A549 (cell line): Measurements from ENCODE around the gene KRT8. TPM values are rescaled to one million over a fixed set of nuclear protein-coding genes. Genes with fewer than 3 reads are reported as not detected.
"Not testable (repeated sequence)": the region's sequence is repeated elsewhere in the genome, so short reads cannot be mapped to it uniquely, and the experiment has no call there.

Source experiments
- ATAC-seq, 2 experiments: fragments of 200-7000 bp in 1 of 2; fragments of >200 bp in 1 of 2; cut with Nextera tagmentation in 1 of 2; cut with Tn5 transposase in 1 of 2; 3 replicates each; pipeline versions ENCODE4 v1.8.0 to v1.9.1; 2018 to 2020; ENCODE audit warnings: mild to moderate bottlenecking in 1 of 2, moderate library complexity in 1 of 2
- CTCF ChIA-PET: fragments of 300-600 bp; sonication (Branson Sonifier 250); formaldehyde crosslinking; extraction: SDS; loops from one replicate; lab custom pipeline; 2021; ENCODE audit warnings: antibody characterized with exemption, inconsistent platforms; lab: Yijun Ruan, JAX
- POLR2A ChIA-PET: fragments of 350-600 bp; formaldehyde crosslinking; extraction: SDS; loops from one replicate; lab custom pipeline; 2021; ENCODE audit warnings: antibody characterized with exemption, inconsistent platforms; lab: Yijun Ruan, JAX
- DNase-seq, 2 experiments: peaks; one replicate each; pipeline versions ENCODE4 v3.0.0 to v3.0.0-alpha.2; 2011 to 2016; ENCODE audit warnings: low read depth in 1 of 2, low spot score in 1 of 2
- FAIRE-seq: peaks from 2 replicates; lab custom pipeline; 2011; peaks lifted over from hg19 to GRCh38; lab: Jason Lieb, UNC
- H3K27ac ChIP-seq, 2 experiments: fragments of >200 bp; sonication (Bioruptor Twin); formaldehyde crosslinking; 3 replicates each; pipeline ENCODE4 v1.5.1; 2016 to 2017
- H3K4me1 ChIP-seq: fragments of >200 bp; sonication (Bioruptor Twin); formaldehyde crosslinking; 3 replicates; pipeline ENCODE4 v1.6.1; 2016
- H3K4me2 ChIP-seq: fragments of >200 bp; sonication (Bioruptor Twin); formaldehyde crosslinking; 3 replicates; pipeline ENCODE4 v1.6.1; 2016
- H3K4me3 ChIP-seq: fragments of >200 bp; sonication (Bioruptor Twin); formaldehyde crosslinking; 3 replicates; pipeline ENCODE4 v1.5.1; 2016
- H3K9me3 ChIP-seq: fragments of >200 bp; sonication (Bioruptor Twin); formaldehyde crosslinking; 3 replicates; pipeline ENCODE4 v1.6.1; 2016
- EHF ChIP-seq: fragments of 250-450 bp; sonication (Bioruptor Pico); IDR thresholded peaks from 2 replicates; pipeline ENCODE4 v1.5.0; 2020; ENCODE audit warnings: mild to moderate bottlenecking
- FOSB ChIP-seq: fragments of 250-450 bp; sonication (Bioruptor Pico); IDR thresholded peaks from 2 replicates; pipeline ENCODE4 v1.5.0; 2020; ENCODE audit warnings: mild to moderate bottlenecking, moderate library complexity
- FOSL2 ChIP-seq, 2 experiments: fragments of 450-650 bp in 1 of 2; fragments of >200 bp in 1 of 2; sonication (Bioruptor Twin) in 1 of 2; formaldehyde crosslinking; IDR thresholded peaks; 2 replicates each; pipeline versions ENCODE4 v1.5.0 to v1.6.1; 2016 to 2020; ENCODE audit warnings: mild to moderate bottlenecking in 1 of 2, moderate library complexity in 1 of 2
- GATA3 ChIP-seq: IDR thresholded peaks from 2 replicates; pipeline ENCODE4 v1.6.1; 2012; ENCODE audit warnings: borderline replicate concordance
- HOXA7 ChIP-seq: fragments of 250-450 bp; sonication (Bioruptor Pico); IDR thresholded peaks from 2 replicates; pipeline ENCODE4 v1.5.0; 2020; ENCODE audit warnings: mild to moderate bottlenecking, moderate library complexity
- HOXB5 ChIP-seq: fragments of 250-450 bp; sonication (Bioruptor Pico); IDR thresholded peaks from 2 replicates; pipeline ENCODE4 v1.5.0; 2020; ENCODE audit warnings: mild to moderate bottlenecking, moderate library complexity
- JUN ChIP-seq, 2 experiments: fragments of >200 bp; sonication (Bioruptor Twin); formaldehyde crosslinking; IDR thresholded peaks; 2 replicates in 1 of 2; 3 replicates in 1 of 2; pipeline ENCODE4 v1.6.1; 2016 to 2017
- MAZ ChIP-seq: fragments of 150-350 bp; IDR thresholded peaks from 2 replicates; pipeline ENCODE4 v1.6.1; 2014; ENCODE audit warnings: antibody characterized with exemption, low read depth, low read length, borderline replicate concordance
- PHF8 ChIP-seq: fragments of 200-600 bp; sonication (generic); IDR thresholded peaks from 2 replicates; pipeline ENCODE4 v1.6.1; 2016; ENCODE audit warnings: low read depth, mild to moderate bottlenecking, antibody characterized with exemption, moderate library complexity, borderline replicate concordance
- POLR2A ChIP-seq: IDR thresholded peaks from 2 replicates; pipeline ENCODE4 v1.6.1; 2012; ENCODE audit warnings: mild to moderate bottlenecking, low read length
- RAD21 ChIP-seq, 2 experiments: fragments of >200 bp in 1 of 2; sonication (Bioruptor Twin) in 1 of 2; formaldehyde crosslinking in 1 of 2; IDR thresholded peaks in 1 of 2; conservative IDR thresholded peaks in 1 of 2; 2 replicates in 1 of 2; 3 replicates in 1 of 2; pipeline ENCODE4 v1.6.1; 2012 to 2018; ENCODE audit warnings: inconsistent platforms in 1 of 2
- RARB ChIP-seq: fragments of 250-450 bp; sonication (Bioruptor Pico); IDR thresholded peaks from 2 replicates; pipeline ENCODE4 v1.8.0; 2021; ENCODE audit warnings: mild to moderate bottlenecking, moderate library complexity
- SMC3 ChIP-seq: fragments of >200 bp; sonication (Bioruptor Twin); formaldehyde crosslinking; IDR thresholded peaks from 3 replicates; pipeline ENCODE4 v1.6.1; 2018; ENCODE audit warnings: inconsistent platforms
- TFCP2L1 ChIP-seq: fragments of 250-450 bp; sonication (Bioruptor Pico); IDR thresholded peaks from 2 replicates; pipeline ENCODE4 v1.5.0; 2021; ENCODE audit warnings: mild to moderate bottlenecking
- TP53 ChIP-seq: fragments of 250-450 bp; sonication (Bioruptor Pico); IDR thresholded peaks from 2 replicates; pipeline ENCODE4 v1.5.0; 2021; ENCODE audit warnings: mild to moderate bottlenecking, moderate library complexity
- ZSCAN20 ChIP-seq: fragments of 250-450 bp; sonication (Bioruptor Pico); IDR thresholded peaks from 2 replicates; pipeline ENCODE4 v1.8.0; 2022; ENCODE audit warnings: mild to moderate bottlenecking, moderate library complexity
- WGBS: methylation state at CpG from one replicate; pipeline ENCODE4 v1.1.6; 2017; ENCODE audit errors: missing lambda C conversion rate; 5-methylcytosine and 5-hydroxymethylcytosine counted together
- polyA minus RNA-seq: library from RNA; depleted of rRNA, polyadenylated mRNA; stranded (reverse); fragments of >200 nt; gene quantifications from 2 replicates; pipeline ENCODE4 v1.2.3, GENCODE V29; 2011; rRNA and poly(A)+ RNA removed
- polyA plus RNA-seq, 4 experiments: library from polyadenylated mRNA; depleted of rRNA in 3 of 4; stranded (reverse); fragments of >200 nt; fragmentation: RNase III in 1 of 4; extraction: RNeasy Plus Mini Kit Qiagen cat#74134 plus additional on column Dnase treatment in 1 of 4; gene quantifications; 2 replicates in 3 of 4; 3 replicates in 1 of 4; pipeline ENCODE4 v1.2.3, GENCODE V29; 2011 to 2017
- TF ChIP-seq, protein P1 (sequence below): fragments of >200 bp; sonication (Bioruptor Twin); formaldehyde crosslinking; IDR thresholded peaks from 3 replicates; pipeline ENCODE4 v1.5.1; 2016
- TF ChIP-seq, protein P2 (sequence below): IDR thresholded peaks from 2 replicates; pipeline ENCODE4 v1.6.1; 2012
- TF ChIP-seq, protein P3 (sequence below): fragments of 450-650 bp; IDR thresholded peaks from 2 replicates; pipeline ENCODE4 v1.6.1; 2014; ENCODE audit warnings: antibody characterized with exemption
- TF ChIP-seq, protein P4 (sequence below): fragments of 200-600 bp; sonication (generic); IDR thresholded peaks from 2 replicates; pipeline ENCODE4 v1.6.1; 2016; ENCODE audit warnings: antibody characterized with exemption, mild to moderate bottlenecking, moderate library complexity
- TF ChIP-seq, protein P5 (sequence below): IDR thresholded peaks from 2 replicates; pipeline ENCODE4 v1.6.1; 2012
- TF ChIP-seq, protein P6 (sequence below): fragments of >200 bp; sonication (Bioruptor Twin); formaldehyde crosslinking; IDR thresholded peaks from 3 replicates; pipeline ENCODE4 v1.6.1; 2016

The KRT8 gene
- polyA plus RNA-seq (2011; rRNA removed) (1,385 and 2,250 TPM in 2 replicates), polyA plus RNA-seq (2017; fragmentation: RNase III; extraction: RNeasy Plus Mini Kit Qiagen cat#74134 plus additional on column Dnase treatment) (3,173 to 3,781 TPM (median 3,633 TPM) in 3 replicates), polyA minus RNA-seq (2,077 and 2,477 TPM in 2 replicates)
- polyA plus RNA-seq (2012; cell fraction: cytosol; rRNA removed) = 2,547 and 2,774 TPM in 2 replicates
- polyA plus RNA-seq (2012; cell fraction: nucleus; rRNA removed) = 3,370 and 4,681 TPM in 2 replicates

DNA sequence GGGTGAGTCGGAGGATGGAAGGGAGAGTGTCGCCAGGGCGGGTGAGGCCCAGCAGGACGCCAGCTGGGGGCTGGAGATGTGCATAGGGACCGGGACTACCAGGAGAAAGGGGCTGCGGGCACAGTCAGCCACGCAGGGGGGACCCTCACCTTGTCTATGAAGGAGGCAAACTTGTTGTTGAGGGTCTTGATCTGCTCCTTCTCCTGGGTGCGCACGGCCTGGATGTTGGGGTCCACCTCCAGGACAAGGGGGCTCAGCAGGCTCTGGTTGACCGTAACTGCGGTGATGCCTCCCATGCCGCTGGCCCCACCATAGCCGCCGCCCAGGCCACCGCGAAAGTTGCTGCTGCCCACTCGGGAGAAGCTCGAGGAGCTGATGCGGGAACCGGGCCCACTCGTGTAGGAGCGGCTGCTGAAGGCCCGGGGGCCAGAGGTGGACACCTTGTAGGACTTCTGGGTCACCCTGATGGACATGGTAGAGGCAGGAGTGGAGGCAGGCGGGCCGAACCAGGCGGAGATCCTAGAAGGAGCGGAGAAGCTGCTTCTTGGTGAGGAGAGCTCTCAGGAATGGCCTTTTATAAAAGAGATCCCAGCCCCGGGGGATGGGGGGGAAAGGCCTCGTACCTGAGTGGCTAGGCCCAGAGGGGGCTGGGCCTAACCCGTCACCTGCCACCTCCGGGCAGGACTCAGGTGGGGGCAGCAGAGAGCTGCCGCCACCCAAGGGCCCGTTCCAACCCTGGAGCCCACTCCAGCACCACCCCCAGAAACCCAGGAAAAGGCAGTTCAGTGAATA lies at the start of gene KRT8:
Gene KRT8, minus strand, starts transcription at position 568 of the 792 bp plus-strand sequence. Its CDS starts 95 bp downstream, at position 473.
- under 1% methylated on average over 23 of the region's 33 CpGs for WGBS

More for the DNA sequence above, at the start of gene KRT8:
- DNase-seq (peak; percentile 98), ATAC-seq (peak; percentile 81 to 82)
- POLR2A ChIA-PET = interaction anchor here (0.5 to 6.3 kb wide), 32 partner anchors 9 to 757 kb away, joined by 3 to 208 read pairs (median 7); partner anchors contain the start of genes EIF4B, KRT18, KRT80 and TARBP2
- Histone ChIP-seq H3K4me2 (peak within 1 kb of the TSS; percentile 93), H3K4me1 (peaks cover 72% of the 10 kb centered on the region), H3K27ac (peak within 1 kb of the TSS; percentile 91 to 99), H3K4me3 (peak within 1 kb of the TSS; percentile 87)
- TF ChIP-seq, protein P1, sequence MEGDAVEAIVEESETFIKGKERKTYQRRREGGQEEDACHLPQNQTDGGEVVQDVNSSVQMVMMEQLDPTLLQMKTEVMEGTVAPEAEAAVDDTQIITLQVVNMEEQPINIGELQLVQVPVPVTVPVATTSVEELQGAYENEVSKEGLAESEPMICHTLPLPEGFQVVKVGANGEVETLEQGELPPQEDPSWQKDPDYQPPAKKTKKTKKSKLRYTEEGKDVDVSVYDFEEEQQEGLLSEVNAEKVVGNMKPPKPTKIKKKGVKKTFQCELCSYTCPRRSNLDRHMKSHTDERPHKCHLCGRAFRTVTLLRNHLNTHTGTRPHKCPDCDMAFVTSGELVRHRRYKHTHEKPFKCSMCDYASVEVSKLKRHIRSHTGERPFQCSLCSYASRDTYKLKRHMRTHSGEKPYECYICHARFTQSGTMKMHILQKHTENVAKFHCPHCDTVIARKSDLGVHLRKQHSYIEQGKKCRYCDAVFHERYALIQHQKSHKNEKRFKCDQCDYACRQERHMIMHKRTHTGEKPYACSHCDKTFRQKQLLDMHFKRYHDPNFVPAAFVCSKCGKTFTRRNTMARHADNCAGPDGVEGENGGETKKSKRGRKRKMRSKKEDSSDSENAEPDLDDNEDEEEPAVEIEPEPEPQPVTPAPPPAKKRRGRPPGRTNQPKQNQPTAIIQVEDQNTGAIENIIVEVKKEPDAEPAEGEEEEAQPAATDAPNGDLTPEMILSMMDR = peak; percentile 89
- 0 out of 2 replicates have a peak, but pooled peaks have one; percentile 40 for TF ChIP-seq TFCP2L1 (CRISPR knock-in tag)
- TF ChIP-seq, protein P2, sequence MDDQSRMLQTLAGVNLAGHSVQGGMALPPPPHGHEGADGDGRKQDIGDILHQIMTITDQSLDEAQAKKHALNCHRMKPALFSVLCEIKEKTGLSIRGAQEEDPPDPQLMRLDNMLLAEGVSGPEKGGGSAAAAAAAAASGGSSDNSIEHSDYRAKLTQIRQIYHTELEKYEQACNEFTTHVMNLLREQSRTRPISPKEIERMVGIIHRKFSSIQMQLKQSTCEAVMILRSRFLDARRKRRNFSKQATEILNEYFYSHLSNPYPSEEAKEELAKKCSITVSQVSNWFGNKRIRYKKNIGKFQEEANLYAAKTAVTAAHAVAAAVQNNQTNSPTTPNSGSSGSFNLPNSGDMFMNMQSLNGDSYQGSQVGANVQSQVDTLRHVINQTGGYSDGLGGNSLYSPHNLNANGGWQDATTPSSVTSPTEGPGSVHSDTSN = peak; percentile 56; the same call in 1 of the 2 replicates
- TF ChIP-seq PHF8 = peak; percentile 91
- TF ChIP-seq, protein P3, sequence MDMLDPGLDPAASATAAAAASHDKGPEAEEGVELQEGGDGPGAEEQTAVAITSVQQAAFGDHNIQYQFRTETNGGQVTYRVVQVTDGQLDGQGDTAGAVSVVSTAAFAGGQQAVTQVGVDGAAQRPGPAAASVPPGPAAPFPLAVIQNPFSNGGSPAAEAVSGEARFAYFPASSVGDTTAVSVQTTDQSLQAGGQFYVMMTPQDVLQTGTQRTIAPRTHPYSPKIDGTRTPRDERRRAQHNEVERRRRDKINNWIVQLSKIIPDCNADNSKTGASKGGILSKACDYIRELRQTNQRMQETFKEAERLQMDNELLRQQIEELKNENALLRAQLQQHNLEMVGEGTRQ = peak; percentile 17; the same call in 1 of the 2 replicates
- 0 out of 2 replicates have a peak, but pooled peaks have one; percentile 25 for TF ChIP-seq MAZ
- peak; percentile 98 for TF ChIP-seq SMC3
- peak; percentile 98 for TF ChIP-seq POLR2A
- FAIRE-seq; H3K9me3 ChIP-seq; TF ChIP-seq FOSL2 (IDR thresholded peaks at IDR 0.05): not testable (repeated sequence)
- peak; percentile 63 for TF ChIP-seq FOSL2 (CRISPR knock-in tag; IDR thresholded peaks at IDR 0.05)
- peak; percentile 98 to 99 for TF ChIP-seq JUN (IDR thresholded peaks at IDR 0.05)
- TF ChIP-seq HOXB5 = peak; percentile 73; the same call in 1 of the 2 replicates
- TF ChIP-seq RAD21 (conservative IDR thresholded peaks at IDR 0.05 in 1 of 2, IDR thresholded peaks at IDR 0.05 in 1 of 2) = peak; percentile 92 to 98
- TF ChIP-seq, protein P4, sequence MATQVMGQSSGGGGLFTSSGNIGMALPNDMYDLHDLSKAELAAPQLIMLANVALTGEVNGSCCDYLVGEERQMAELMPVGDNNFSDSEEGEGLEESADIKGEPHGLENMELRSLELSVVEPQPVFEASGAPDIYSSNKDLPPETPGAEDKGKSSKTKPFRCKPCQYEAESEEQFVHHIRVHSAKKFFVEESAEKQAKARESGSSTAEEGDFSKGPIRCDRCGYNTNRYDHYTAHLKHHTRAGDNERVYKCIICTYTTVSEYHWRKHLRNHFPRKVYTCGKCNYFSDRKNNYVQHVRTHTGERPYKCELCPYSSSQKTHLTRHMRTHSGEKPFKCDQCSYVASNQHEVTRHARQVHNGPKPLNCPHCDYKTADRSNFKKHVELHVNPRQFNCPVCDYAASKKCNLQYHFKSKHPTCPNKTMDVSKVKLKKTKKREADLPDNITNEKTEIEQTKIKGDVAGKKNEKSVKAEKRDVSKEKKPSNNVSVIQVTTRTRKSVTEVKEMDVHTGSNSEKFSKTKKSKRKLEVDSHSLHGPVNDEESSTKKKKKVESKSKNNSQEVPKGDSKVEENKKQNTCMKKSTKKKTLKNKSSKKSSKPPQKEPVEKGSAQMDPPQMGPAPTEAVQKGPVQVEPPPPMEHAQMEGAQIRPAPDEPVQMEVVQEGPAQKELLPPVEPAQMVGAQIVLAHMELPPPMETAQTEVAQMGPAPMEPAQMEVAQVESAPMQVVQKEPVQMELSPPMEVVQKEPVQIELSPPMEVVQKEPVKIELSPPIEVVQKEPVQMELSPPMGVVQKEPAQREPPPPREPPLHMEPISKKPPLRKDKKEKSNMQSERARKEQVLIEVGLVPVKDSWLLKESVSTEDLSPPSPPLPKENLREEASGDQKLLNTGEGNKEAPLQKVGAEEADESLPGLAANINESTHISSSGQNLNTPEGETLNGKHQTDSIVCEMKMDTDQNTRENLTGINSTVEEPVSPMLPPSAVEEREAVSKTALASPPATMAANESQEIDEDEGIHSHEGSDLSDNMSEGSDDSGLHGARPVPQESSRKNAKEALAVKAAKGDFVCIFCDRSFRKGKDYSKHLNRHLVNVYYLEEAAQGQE = peak; percentile 60; the same call in 1 of the 2 replicates
- TF ChIP-seq, protein P5, sequence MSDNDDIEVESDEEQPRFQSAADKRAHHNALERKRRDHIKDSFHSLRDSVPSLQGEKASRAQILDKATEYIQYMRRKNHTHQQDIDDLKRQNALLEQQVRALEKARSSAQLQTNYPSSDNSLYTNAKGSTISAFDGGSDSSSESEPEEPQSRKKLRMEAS = peak; percentile 68
- TF ChIP-seq GATA3 = peak; percentile 39
- peak; percentile 87 for TF ChIP-seq FOSB (CRISPR knock-in tag)
- peak; percentile 83 for TF ChIP-seq HOXA7 (CRISPR knock-in tag)
- TF ChIP-seq RARB (CRISPR knock-in tag) = peak; percentile 49; the same call in 1 of the 2 replicates
- 0 out of 2 replicates have a peak, but pooled peaks have one; percentile 45 for TF ChIP-seq ZSCAN20 (CRISPR knock-in tag)
- TF ChIP-seq, protein P6, sequence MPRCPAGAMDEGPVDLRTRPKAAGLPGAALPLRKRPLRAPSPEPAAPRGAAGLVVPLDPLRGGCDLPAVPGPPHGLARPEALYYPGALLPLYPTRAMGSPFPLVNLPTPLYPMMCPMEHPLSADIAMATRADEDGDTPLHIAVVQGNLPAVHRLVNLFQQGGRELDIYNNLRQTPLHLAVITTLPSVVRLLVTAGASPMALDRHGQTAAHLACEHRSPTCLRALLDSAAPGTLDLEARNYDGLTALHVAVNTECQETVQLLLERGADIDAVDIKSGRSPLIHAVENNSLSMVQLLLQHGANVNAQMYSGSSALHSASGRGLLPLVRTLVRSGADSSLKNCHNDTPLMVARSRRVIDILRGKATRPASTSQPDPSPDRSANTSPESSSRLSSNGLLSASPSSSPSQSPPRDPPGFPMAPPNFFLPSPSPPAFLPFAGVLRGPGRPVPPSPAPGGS = peak; percentile 99
- peak; percentile 81; the same call in 1 of the 2 replicates for TF ChIP-seq TP53 (CRISPR knock-in tag)
- TF ChIP-seq EHF (CRISPR knock-in tag) = peak; percentile 41; the same call in 1 of the 2 replicates
- CTCF ChIA-PET = interaction anchor here (0.6 to 20.5 kb wide), 26 partner anchors 10 to 882 kb away, joined by 3 to 440 read pairs (median 10); partner anchors contain the start of gene KRT18
